ENCODE measurements around the gene STX1A. TPM values are rescaled to one million over a fixed set of nuclear protein-coding genes. Genes with fewer than 3 reads are reported as not detected.
"Not testable (repeated sequence)": the region's sequence is repeated elsewhere in the genome, so short reads cannot be mapped to it uniquely, and the experiment has no call there.

STX1A gene
- total and polyA plus RNA-seq, 8 donors, result 2.3 to 95.7 (median 9.6) TPM

DNA sequence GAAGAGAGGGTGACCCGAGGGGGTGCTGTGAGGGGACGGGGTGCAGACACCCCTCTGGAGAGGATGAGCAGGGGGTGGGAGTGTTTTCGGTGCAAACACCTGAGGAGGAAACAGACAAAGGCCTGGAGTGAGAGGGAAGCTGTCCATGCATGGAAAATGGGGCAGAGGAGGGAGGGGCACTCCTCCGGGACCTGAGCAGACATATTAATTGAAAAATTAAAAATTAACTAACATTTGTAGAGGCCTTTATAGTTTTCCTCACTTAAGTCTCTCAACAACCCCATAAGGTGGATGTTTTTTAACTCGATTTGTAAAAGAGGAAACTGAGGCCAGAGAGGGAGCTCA, 50.6 kb downstream of the STX1A start:
- no peak for FAIRE-seq

DNA sequence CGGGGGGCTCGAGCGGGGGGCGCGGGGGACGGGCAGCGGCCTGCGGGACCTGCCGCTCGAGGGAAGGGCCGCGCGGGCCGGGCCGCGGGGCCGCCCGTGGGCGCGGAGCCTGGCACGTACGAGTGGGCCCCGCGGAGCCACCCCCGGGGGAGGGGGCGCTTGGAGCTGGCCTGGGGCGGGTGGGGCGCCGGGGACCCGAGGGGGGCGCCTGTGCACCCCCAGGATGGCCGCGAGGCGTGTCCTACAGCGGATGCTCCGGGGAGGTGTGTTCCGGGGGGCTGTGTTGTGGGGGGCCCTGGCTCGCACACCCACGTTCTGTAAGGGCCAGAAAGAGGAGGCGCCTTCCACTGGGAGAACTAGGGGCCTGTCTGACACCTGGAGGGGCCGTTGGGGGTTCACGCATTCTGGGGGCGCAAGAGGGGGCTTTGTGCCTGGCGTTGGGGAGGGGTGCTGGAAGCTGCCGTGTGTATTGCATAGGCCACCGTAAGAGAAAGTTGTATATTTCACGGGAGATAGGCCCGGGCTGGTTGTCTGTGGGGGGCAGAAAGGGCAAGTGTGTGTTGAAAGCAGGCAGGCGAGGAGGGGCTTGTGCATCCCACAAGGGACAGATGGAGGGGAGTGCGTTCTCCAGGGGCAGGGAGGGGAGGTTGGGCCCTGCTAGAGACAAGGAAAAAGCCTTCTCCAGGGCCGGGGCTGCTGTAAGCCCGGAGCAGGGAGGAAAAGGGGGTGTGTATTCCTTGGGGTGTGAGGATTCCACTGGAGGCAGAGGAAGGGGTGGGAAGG, 51.2 kb downstream of the STX1A start:
- Histone ChIP-seq H3K36me3 (no peaks in the 10 kb centered on the region), H3K27ac (peak overlapping the region in 2 of 4 donors; percentile 39 to 62), H3K4me3 (peak overlapping the region; percentile 23 to 67 (median 52)), H3K4me1 (no peaks in the 10 kb centered on the region), H3K9me3 (no peaks in the 10 kb centered on the region), H3K27me3 (no peaks in the 10 kb centered on the region)
- TF ChIP-seq, protein P1, sequence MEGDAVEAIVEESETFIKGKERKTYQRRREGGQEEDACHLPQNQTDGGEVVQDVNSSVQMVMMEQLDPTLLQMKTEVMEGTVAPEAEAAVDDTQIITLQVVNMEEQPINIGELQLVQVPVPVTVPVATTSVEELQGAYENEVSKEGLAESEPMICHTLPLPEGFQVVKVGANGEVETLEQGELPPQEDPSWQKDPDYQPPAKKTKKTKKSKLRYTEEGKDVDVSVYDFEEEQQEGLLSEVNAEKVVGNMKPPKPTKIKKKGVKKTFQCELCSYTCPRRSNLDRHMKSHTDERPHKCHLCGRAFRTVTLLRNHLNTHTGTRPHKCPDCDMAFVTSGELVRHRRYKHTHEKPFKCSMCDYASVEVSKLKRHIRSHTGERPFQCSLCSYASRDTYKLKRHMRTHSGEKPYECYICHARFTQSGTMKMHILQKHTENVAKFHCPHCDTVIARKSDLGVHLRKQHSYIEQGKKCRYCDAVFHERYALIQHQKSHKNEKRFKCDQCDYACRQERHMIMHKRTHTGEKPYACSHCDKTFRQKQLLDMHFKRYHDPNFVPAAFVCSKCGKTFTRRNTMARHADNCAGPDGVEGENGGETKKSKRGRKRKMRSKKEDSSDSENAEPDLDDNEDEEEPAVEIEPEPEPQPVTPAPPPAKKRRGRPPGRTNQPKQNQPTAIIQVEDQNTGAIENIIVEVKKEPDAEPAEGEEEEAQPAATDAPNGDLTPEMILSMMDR (IDR thresholded peaks at IDR 0.05), result no peak
- intact Hi-C loops (cut with DNase I), result no loop called here
- ATAC-seq (peak in 3 of 4 donors; percentile 5 to 9 (median 6)), FAIRE-seq (no peak), DNase-seq (peak in 3 of 6 donors; percentile 30 to 74 (median 63))
- 1% methylated on average over 21 to 52 of the region's 52 CpGs for WGBS, 2 donors

More for the DNA sequence above, 50.6 kb downstream of the STX1A start:
- Histone ChIP-seq H3K36me3 (no peaks in the 10 kb centered on the region), H3K27ac (peak overlapping the region; percentile 26 to 62 (median 42)), H3K9me3 (no peaks in the 10 kb centered on the region), H3K4me3 (peak overlapping the region in 3 of 4 donors; percentile 51 to 67 (median 53)), H3K4me1 (no peaks in the 10 kb centered on the region), H3K27me3 (no peaks in the 10 kb centered on the region)
- TF ChIP-seq, protein P1 (IDR thresholded peaks at IDR 0.05), result no peak
- 16 to 18% methylated on average over 5 of the region's 5 CpGs for WGBS, 2 donors
- ATAC-seq (peak in 2 of 4 donors; percentile 4 to 12), DNase-seq (no peak)
- intact Hi-C loops (cut with DNase I), result no loop called here

GRCh38 chr7:73667344-73668102, 51.9 kb downstream of the STX1A start, which contains the start of gene VPS37D:
Gene VPS37D (plus strand): TSS chr7:73667831. CDS start chr7:73667959, 128 bp downstream.
- Histone ChIP-seq H3K4me1 (no peaks in the 10 kb centered on the region), H3K9me3 (no peaks in the 10 kb centered on the region), H3K27ac (peak within 1 kb of the TSS in 2 of 4 donors; percentile 39 to 62), H3K4me3 (peak within 1 kb of the TSS; percentile 23 to 67 (median 52)), H3K36me3 (no peaks in the 10 kb centered on the region), H3K27me3 (no peaks in the 10 kb centered on the region)
- DNase-seq, result peak; percentile 86 to 100 (median 94)
- TF ChIP-seq, protein P1 (IDR thresholded peaks at IDR 0.05), result peak; percentile 69 to 77 (median 72)
- WGBS, 2 donors, result 3 to 8% methylated on average over 23 to 78 of the region's 79 CpGs
- no peak for FAIRE-seq
- ATAC-seq, result peak; percentile 92 to 96 (median 94)
- intact Hi-C loops (cut with DNase I), result no loop called here

GRCh38 chr7:73663033-73663432, 56.4 kb downstream of the STX1A start:
- ATAC-seq (no peak), FAIRE-seq (no peak), DNase-seq (no peak)
- TF ChIP-seq, protein P1 (IDR thresholded peaks at IDR 0.05), result no peak
- Histone ChIP-seq H3K9me3 (no peaks in the 10 kb centered on the region), H3K36me3 (no peaks in the 10 kb centered on the region), H3K27ac (no peak overlapping the region), H3K27me3 (no peaks in the 10 kb centered on the region), H3K4me3 (no peak overlapping the region), H3K4me1 (no peaks in the 10 kb centered on the region)
- intact Hi-C loops (cut with DNase I), result no loop called here

GRCh38 chr7:73660594-73660993, 58.9 kb downstream of the STX1A start:
- FAIRE-seq; H3K9me3 ChIP-seq; intact Hi-C loops (cut with DNase I); H3K4me3 ChIP-seq; H3K36me3 ChIP-seq; DNase-seq; H3K4me1 ChIP-seq; H3K27ac ChIP-seq; H3K27me3 ChIP-seq; ATAC-seq: not testable (repeated sequence)
- WGBS, 2 donors, result 37 to 57% methylated on average over 4 of the region's 4 CpGs

Data from pancreas (tissue), 10 donors.